ENCODE measurements around the gene AGAP1. TPM values are rescaled to one million over a fixed set of nuclear protein-coding genes. Genes with fewer than 3 reads are reported as not detected.
A peak's percentile ranks its signal among the peaks of the same experiment; 100 is the strongest.

Gene AGAP1
- total RNA-seq, 2 donors from 2014 or later: 32.8 to 34.7 TPM

DNA sequence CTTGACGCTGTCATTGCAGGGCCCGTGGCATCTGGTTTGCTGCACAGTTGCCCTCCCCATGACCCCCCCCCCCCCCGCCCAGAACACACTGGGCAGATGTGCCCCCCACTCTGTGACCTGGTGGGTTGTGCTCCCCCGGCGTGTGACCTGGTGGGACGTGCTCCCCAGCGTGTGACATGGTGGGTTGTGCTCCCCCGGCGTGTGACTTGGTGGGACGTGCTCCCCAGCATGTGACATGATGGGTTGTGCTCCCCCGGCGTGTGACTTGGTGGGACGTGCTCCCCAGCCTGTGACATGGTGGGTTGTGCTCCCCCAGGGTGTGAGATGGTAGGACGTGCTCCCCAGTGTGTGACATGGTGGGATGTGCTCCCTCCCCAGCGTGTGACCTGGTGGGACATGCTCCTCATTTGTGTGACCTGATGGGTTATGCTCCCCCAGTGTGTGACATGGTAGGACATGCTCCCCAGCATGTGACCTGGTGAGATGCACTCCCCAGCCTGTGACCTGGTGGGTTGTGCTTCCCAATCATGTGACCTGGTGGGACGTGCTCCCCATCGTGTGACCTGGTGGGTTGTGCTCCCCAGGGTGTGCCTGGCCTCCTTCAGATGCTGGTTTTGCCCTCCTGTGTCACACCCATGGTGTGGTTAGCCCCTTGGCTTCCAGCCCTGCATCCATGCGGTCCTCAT, 213.7 kb downstream of the AGAP1 start:
- Histone ChIP-seq H3K36me3 (ENCODE audit: control insufficient read depth, insufficient read depth, low read length) (peaks cover 9% of the 10 kb centered on the region), H3K4me1 (ENCODE audit: control insufficient read depth, insufficient read depth, low read length) (no peaks in the 10 kb centered on the region), H3K27ac (ENCODE audit: low read depth, low read length) (no peak overlapping the region), H3K9me3 (ENCODE audit: control insufficient read depth, low read length) (no peaks in the 10 kb centered on the region), H3K4me3 (ENCODE audit: low read length) (no peak overlapping the region), H3K27me3 (ENCODE audit: control insufficient read depth, insufficient read depth, low read length, poor library complexity, severe bottlenecking) (no peaks in the 10 kb centered on the region), H3K9ac (ENCODE audit: extremely low read depth, low read length, poor library complexity, severe bottlenecking) (no peak overlapping the region)
- Mint-ChIP-seq H3K9me3 (no peaks in the 10 kb centered on the region), H3K36me3 (ENCODE audit: low read depth) (peaks cover 9% of the 10 kb centered on the region), H3K27me3 (ENCODE audit: insufficient read depth) (no peaks in the 10 kb centered on the region), H3K4me3 (no peak overlapping the region), H3K4me1 (no peaks in the 10 kb centered on the region), H3K27ac (no peak overlapping the region)
- WGBS, 2 experiments (ENCODE audit: insufficient coverage in 1 of 2, insufficient read length in 1 of 2): 96% methylated on average over 9 to 15 of the region's 18 CpGs
- no peak for DNase-seq
- TF ChIP-seq CTCF (conservative IDR thresholded peaks at IDR 0.05): no peak

GRCh38 chr2:235709124-235709813, 215.4 kb downstream of the AGAP1 start:
- Mint-ChIP-seq H3K4me1 (no peaks in the 10 kb centered on the region), H3K27me3 (ENCODE audit: insufficient read depth) (no peaks in the 10 kb centered on the region), H3K27ac (no peak overlapping the region), H3K36me3 (ENCODE audit: low read depth) (peaks cover 9% of the 10 kb centered on the region), H3K4me3 (no peak overlapping the region), H3K9me3 (no peaks in the 10 kb centered on the region)
- DNase-seq: no peak
- 90 to 96% methylated on average over 9 to 14 of the region's 14 CpGs for WGBS, 2 experiments (ENCODE audit: insufficient coverage in 1 of 2, insufficient read length in 1 of 2)
- no peak overlapping the region for H3K9ac ChIP-seq (ENCODE audit: extremely low read depth, low read length, poor library complexity, severe bottlenecking)
- H3K36me3 ChIP-seq (ENCODE audit: control insufficient read depth, insufficient read depth, low read length): peaks cover 9% of the 10 kb centered on the region
- H3K27me3 ChIP-seq (ENCODE audit: control insufficient read depth, insufficient read depth, low read length, poor library complexity, severe bottlenecking): no peaks in the 10 kb centered on the region
- no peaks in the 10 kb centered on the region for H3K9me3 ChIP-seq (ENCODE audit: control insufficient read depth, low read length)
- H3K27ac ChIP-seq (ENCODE audit: low read depth, low read length): no peak overlapping the region
- no peak for TF ChIP-seq CTCF (conservative IDR thresholded peaks at IDR 0.05)
- H3K4me3 ChIP-seq (ENCODE audit: low read length): no peak overlapping the region
- H3K4me1 ChIP-seq (ENCODE audit: control insufficient read depth, insufficient read depth, low read length): no peaks in the 10 kb centered on the region

GRCh38 chr2:235709969-235710879, 216.4 kb downstream of the AGAP1 start:
- no peak overlapping the region for H3K9ac ChIP-seq (ENCODE audit: extremely low read depth, low read length, poor library complexity, severe bottlenecking)
- TF ChIP-seq CTCF (conservative IDR thresholded peaks at IDR 0.05): no peak
- H3K9me3 ChIP-seq (ENCODE audit: control insufficient read depth, low read length): no peaks in the 10 kb centered on the region
- H3K4me3 ChIP-seq (ENCODE audit: low read length): no peak overlapping the region
- H3K4me1 Mint-ChIP-seq: no peaks in the 10 kb centered on the region
- H3K27ac ChIP-seq (ENCODE audit: low read depth, low read length): peak overlapping the region; percentile 40
- H3K4me1 ChIP-seq (ENCODE audit: control insufficient read depth, insufficient read depth, low read length): no peaks in the 10 kb centered on the region
- peaks cover 9% of the 10 kb centered on the region for H3K36me3 ChIP-seq (ENCODE audit: control insufficient read depth, insufficient read depth, low read length)
- no peaks in the 10 kb centered on the region for H3K9me3 Mint-ChIP-seq
- H3K27ac Mint-ChIP-seq: no peak overlapping the region
- 91% methylated on average over 17 to 27 of the region's 27 CpGs for WGBS, 2 experiments (ENCODE audit: insufficient coverage in 1 of 2, insufficient read length in 1 of 2)
- peaks cover 9% of the 10 kb centered on the region for H3K36me3 Mint-ChIP-seq (ENCODE audit: low read depth)
- H3K27me3 ChIP-seq (ENCODE audit: control insufficient read depth, insufficient read depth, low read length, poor library complexity, severe bottlenecking): no peaks in the 10 kb centered on the region
- DNase-seq: no peak
- H3K4me3 Mint-ChIP-seq: no peak overlapping the region
- H3K27me3 Mint-ChIP-seq (ENCODE audit: insufficient read depth): no peaks in the 10 kb centered on the region

Data from endodermal cell (in vitro differentiated cells).